ENCODE results near the gene ASB18.

GRCh38 chr2:236157815-236158498 is 106.2 kb downstream of the ASB18 start:
- TF ChIP-seq SRF (IDR thresholded peaks at IDR 0.05; ENCODE audit: low read depth, low read length) (no peak), JUND (IDR thresholded peaks at IDR 0.05; ENCODE audit: low read length) (no peak), CTCF (IDR thresholded peaks at IDR 0.05; ENCODE audit: control extremely low read depth in 1 of 3, insufficient read depth in 1 of 3, low read depth in 1 of 3, low read length in 3 of 3) (no peak), RAD21 (IDR thresholded peaks at IDR 0.05 in 1 of 2, conservative IDR thresholded peaks at IDR 0.05 in 1 of 2; ENCODE audit: low read depth in 2 of 2, low read length in 2 of 2) (no peak), POLR2A (IDR thresholded peaks at IDR 0.05; ENCODE audit: control extremely low read depth in 1 of 2, low read depth in 2 of 2, low read length in 2 of 2) (no peak), USF2 (IDR thresholded peaks at IDR 0.05; ENCODE audit: low read length) (no peak)

Measured in H1 (cell line).